GM10266 (cell line): ENCODE measurements around the gene FSIP1.

Source experiments
- DNase-seq: peaks from one replicate; pipeline ENCODE4 v3.0.0; 2012; ENCODE audit errors: extremely low spot score
- TF ChIP-seq, protein P1 (sequence below): IDR thresholded peaks from 2 replicates; pipeline ENCODE4 v1.5.1; 2012; ENCODE audit warnings: mild to moderate bottlenecking, low read depth; ENCODE audit not compliant: control insufficient read depth, insufficient read depth; ENCODE audit errors: missing control alignments

The FSIP1 gene

GRCh38 chr15:39621210-39621609 is 161.4 kb downstream of the FSIP1 start:
- TF ChIP-seq, protein P1, sequence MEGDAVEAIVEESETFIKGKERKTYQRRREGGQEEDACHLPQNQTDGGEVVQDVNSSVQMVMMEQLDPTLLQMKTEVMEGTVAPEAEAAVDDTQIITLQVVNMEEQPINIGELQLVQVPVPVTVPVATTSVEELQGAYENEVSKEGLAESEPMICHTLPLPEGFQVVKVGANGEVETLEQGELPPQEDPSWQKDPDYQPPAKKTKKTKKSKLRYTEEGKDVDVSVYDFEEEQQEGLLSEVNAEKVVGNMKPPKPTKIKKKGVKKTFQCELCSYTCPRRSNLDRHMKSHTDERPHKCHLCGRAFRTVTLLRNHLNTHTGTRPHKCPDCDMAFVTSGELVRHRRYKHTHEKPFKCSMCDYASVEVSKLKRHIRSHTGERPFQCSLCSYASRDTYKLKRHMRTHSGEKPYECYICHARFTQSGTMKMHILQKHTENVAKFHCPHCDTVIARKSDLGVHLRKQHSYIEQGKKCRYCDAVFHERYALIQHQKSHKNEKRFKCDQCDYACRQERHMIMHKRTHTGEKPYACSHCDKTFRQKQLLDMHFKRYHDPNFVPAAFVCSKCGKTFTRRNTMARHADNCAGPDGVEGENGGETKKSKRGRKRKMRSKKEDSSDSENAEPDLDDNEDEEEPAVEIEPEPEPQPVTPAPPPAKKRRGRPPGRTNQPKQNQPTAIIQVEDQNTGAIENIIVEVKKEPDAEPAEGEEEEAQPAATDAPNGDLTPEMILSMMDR: no peak
- no peak for DNase-seq

GRCh38 chr15:39618063-39618823 is 164.4 kb downstream of the FSIP1 start:
- no peak for DNase-seq
- TF ChIP-seq, protein P1: no peak

- TF ChIP-seq, protein P1: no peak
- DNase-seq: no peak
Measured at GRCh38 chr15:39616731-39617455, 165.7 kb downstream of the FSIP1 start.

- no peak for DNase-seq
- TF ChIP-seq, protein P1: no peak
Measured at GRCh38 chr15:39613861-39614260, 168.8 kb downstream of the FSIP1 start.

DNA sequence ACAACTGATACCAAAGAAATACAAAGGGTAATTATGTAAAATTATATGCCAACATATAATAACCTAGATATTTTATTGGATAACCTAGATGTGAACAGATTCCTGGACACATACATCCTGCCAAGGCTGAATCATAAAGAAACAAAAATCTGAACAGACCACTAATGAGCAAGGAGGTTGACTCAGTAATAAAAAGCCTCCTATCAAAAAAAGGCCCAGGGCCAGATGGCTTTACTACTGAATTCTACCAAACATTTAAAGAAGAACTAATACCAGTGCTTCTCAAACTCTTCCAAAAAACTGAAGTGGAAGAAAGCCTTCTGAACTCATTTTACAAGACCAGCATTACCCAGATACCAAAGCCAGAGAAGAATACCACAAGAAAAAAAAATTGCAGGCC is 169.4 kb downstream of the FSIP1 start:
- TF ChIP-seq, protein P1: no peak
- no peak for DNase-seq

- TF ChIP-seq, protein P1: no peak
- DNase-seq: no peak
Measured at GRCh38 chr15:39610665-39611064, 172.0 kb downstream of the FSIP1 start.
